Panc1 (cell line): Measurements from ENCODE around the gene GLB1L3. TPM values are rescaled to one million over a fixed set of nuclear protein-coding genes. Genes with fewer than 3 reads are reported as not detected.

Experiments
- ATAC-seq: fragments of 200-7000 bp; cut with Tn5 transposase; 2 replicates; pipeline ENCODE4 v1.9.1; 2020; ENCODE audit warnings: mild to moderate bottlenecking, moderate library complexity
- BruUV-seq: library from RNA; stranded (reverse); fragments of 400-500 nt; replicated peaks from 2 replicates; lab custom pipeline; 2021; lab: Mats Ljungman, UMichigan
- CTCF ChIA-PET: fragments of 300-600 bp; sonication (Branson Sonifier 250); formaldehyde crosslinking; loops from one replicate; lab custom pipeline; 2022; ENCODE audit warnings: antibody characterized with exemption; lab: Charles Lee
- POLR2A ChIA-PET: fragments of 300-600 bp; sonication (Branson Sonifier 250); formaldehyde crosslinking; loops from one replicate; lab custom pipeline; 2022; ENCODE audit warnings: antibody characterized with exemption; lab: Charles Lee
- DNase-seq: peaks from one replicate; pipeline ENCODE4 v3.0.0-alpha.2; 2010; ENCODE audit warnings: low read depth, low spot score
- H3K27ac ChIP-seq: 2 replicates; pipeline ENCODE4 v1.5.1; 2011; ENCODE audit warnings: mild to moderate bottlenecking, low read length, inconsistent platforms
- H3K27me3 ChIP-seq: fragments of 200-500 bp; sonication (Bioruptor generic); 2 replicates; pipeline ENCODE4 v1.6.0; 2014; ENCODE audit warnings: low read length, inconsistent platforms; ENCODE audit not compliant: control insufficient read depth, insufficient read depth
- H3K36me3 ChIP-seq: fragments of 200-500 bp; sonication (Bioruptor generic); 2 replicates; pipeline ENCODE4 v1.5.1; 2014; ENCODE audit warnings: inconsistent platforms, mild to moderate bottlenecking, low read length, moderate library complexity; ENCODE audit not compliant: control insufficient read depth, insufficient read depth
- H3K4me1 ChIP-seq: 2 replicates; pipeline ENCODE4 v1.5.1; 2011; ENCODE audit warnings: inconsistent platforms, mild to moderate bottlenecking, low read length, moderate library complexity; ENCODE audit not compliant: control insufficient read depth, insufficient read depth
- H3K4me3 ChIP-seq, 2 experiments: 2 replicates each; pipeline ENCODE4 v1.5.1; 2011 to 2012; ENCODE audit warnings: low read depth in 2 of 2, low read length in 2 of 2, mild to moderate bottlenecking in 2 of 2, inconsistent platforms in 1 of 2, moderate library complexity in 1 of 2
- H3K9me3 ChIP-seq: fragments of 200-500 bp; sonication (Bioruptor generic); 2 replicates; pipeline ENCODE4 v1.5.1; 2014; ENCODE audit warnings: low read depth, mild to moderate bottlenecking, inconsistent platforms, low read length, moderate library complexity; ENCODE audit not compliant: control insufficient read depth, insufficient read depth
- CTCF ChIP-seq: fragments of 450-650 bp; IDR thresholded peaks from 2 replicates; pipeline ENCODE4 v1.5.1; 2017; ENCODE audit warnings: mild to moderate bottlenecking
- POLR2AphosphoS5 ChIP-seq: IDR thresholded peaks from 2 replicates; pipeline ENCODE4 v1.6.1; 2012; ENCODE audit warnings: mild to moderate bottlenecking, low read depth, low read length, moderate library complexity
- REST ChIP-seq, 2 experiments: IDR thresholded peaks; 2 replicates each; pipeline ENCODE4 v1.6.1; 2011 to 2012; ENCODE audit warnings: low read depth in 2 of 2, control low read depth in 1 of 2, low read length in 1 of 2, mild to moderate bottlenecking in 1 of 2, moderate library complexity in 1 of 2; ENCODE audit not compliant: insufficient read depth in 1 of 2
- SIN3A ChIP-seq: IDR thresholded peaks from 2 replicates; pipeline ENCODE4 v1.6.1; 2012; ENCODE audit warnings: low read depth, mild to moderate bottlenecking, low read length, moderate library complexity, borderline replicate concordance; ENCODE audit not compliant: insufficient read depth
- TCF7L2 ChIP-seq: IDR thresholded peaks from 2 replicates; pipeline ENCODE4 v1.6.1; 2011; ENCODE audit warnings: mild to moderate bottlenecking, low read depth, low read length, inconsistent platforms
- in situ Hi-C: cut with HindIII; loops from 2 replicates; pipeline ENCODE4 v1.10.0; 2016; ENCODE audit warnings: low sequenced_read_pairs, low pct_unique_long_range_greater_than_20kb
- intact Hi-C: fragments of 100-400 bp; cut with micrococcal nuclease; formaldehyde crosslinking; loops from one replicate; pipeline ENCODE4 v1.10.0; 2022; ENCODE audit not compliant: unreplicated experiment
- total RNA-seq: library from RNA; stranded (reverse); gene quantifications from one replicate; pipeline ENCODE4 v1.2.1, GENCODE V29; 2021; ENCODE audit not compliant: unreplicated experiment

Gene GLB1L3
- total RNA-seq, 1 experiment from 2014 or later = not detected

- DNase-seq = no peak
- Histone ChIP-seq H3K36me3 (no peaks in the 10 kb centered on the region), H3K27ac (no peak overlapping the region), H3K9me3 (no peaks in the 10 kb centered on the region), H3K4me1 (0 out of 2 replicates have a peak, but pooled peaks cover 4% of the 10 kb centered on the region), H3K27me3 (no peaks in the 10 kb centered on the region), H3K4me3 (no peak overlapping the region)
- ChIA-PET POLR2A (no interaction called here), CTCF (interaction anchor here (0.6 kb wide), 1 partner anchor 587 kb away, joined by 3 read pairs; no protein-coding TSS in a partner anchor)
- intact Hi-C loops = loop anchor here (5.0 kb wide), 2 partner anchors 218 to 508 kb away; no protein-coding TSS in a partner anchor
- BruUV-seq = no TSS peak
- in situ Hi-C loops = no loop called here
- TF ChIP-seq TCF7L2 = no peak
- no peak for TF ChIP-seq REST (IDR thresholded peaks at IDR 0.05; ENCODE audit: insufficient read depth in 1 of 2, low read depth in 2 of 2, low read length in 1 of 2)
- TF ChIP-seq CTCF = no peak
- no peak for TF ChIP-seq SIN3A
- TF ChIP-seq POLR2AphosphoS5 = no peak
- ATAC-seq = no peak
Measured at GRCh38 chr11:134359646-134360045, 83.5 kb downstream of the GLB1L3 start.

GRCh38 chr11:134360050-134360835, 84.1 kb downstream of the GLB1L3 start:
- ChIA-PET CTCF (no interaction called here), POLR2A (no interaction called here)
- Histone ChIP-seq H3K4me3 (no peak overlapping the region), H3K4me1 (0 out of 2 replicates have a peak, but pooled peaks cover 4% of the 10 kb centered on the region), H3K9me3 (no peaks in the 10 kb centered on the region), H3K27ac (no peak overlapping the region), H3K27me3 (no peaks in the 10 kb centered on the region), H3K36me3 (no peaks in the 10 kb centered on the region)
- ATAC-seq (peak; percentile 98), DNase-seq (peak; percentile 51)
- TF ChIP-seq SIN3A = no peak
- no peak for TF ChIP-seq POLR2AphosphoS5
- TF ChIP-seq REST (IDR thresholded peaks at IDR 0.05; ENCODE audit: insufficient read depth in 1 of 2, low read depth in 2 of 2, low read length in 1 of 2) = peak in 1 of 2 experiments; percentile 67; a peak in 1 of 4 replicates
- TF ChIP-seq CTCF = peak; percentile 99
- no peak for TF ChIP-seq TCF7L2
- in situ Hi-C loops = no loop called here
- intact Hi-C loops = loop anchor here (5.0 kb wide), 2 partner anchors 217 to 507 kb away; no protein-coding TSS in a partner anchor
- no TSS peak for BruUV-seq
